SK-N-SH treated with all-trans-retinoic acid at 6 μM for 48 hours (cell line): ENCODE data around the gene TTC28.
A peak's percentile ranks its signal among the peaks of the same experiment; 100 is the strongest.

Experiments used
- ATAC-seq: fragments of 200-7000 bp; cut with Tn5 transposase; 3 replicates; pipeline ENCODE4 v1.9.1; 2020; ENCODE audit warnings: mild to moderate bottlenecking, moderate library complexity
- ARNTL ChIP-seq: fragments of 450-650 bp; formaldehyde crosslinking; IDR thresholded peaks from 2 replicates; pipeline ENCODE4 v1.5.0; 2020; ENCODE audit warnings: low read depth, mild to moderate bottlenecking, moderate library complexity, borderline replicate concordance
- BACH2 ChIP-seq: fragments of 250-450 bp; sonication (Bioruptor Pico); IDR thresholded peaks from 2 replicates; pipeline ENCODE4 v1.9.0; 2021; ENCODE audit warnings: mild to moderate bottlenecking, borderline replicate concordance
- CREB5 ChIP-seq: fragments of 250-450 bp; sonication (Bioruptor Pico); IDR thresholded peaks from 2 replicates; pipeline ENCODE4 v1.5.1; 2020; ENCODE audit warnings: low read depth, mild to moderate bottlenecking, moderate library complexity
- CSDC2 ChIP-seq: fragments of 250-450 bp; sonication (Bioruptor Pico); IDR thresholded peaks from 2 replicates; pipeline ENCODE4 v1.5.0; 2020; ENCODE audit warnings: mild to moderate bottlenecking, moderate library complexity
- ESRRG ChIP-seq: fragments of 250-450 bp; sonication (Bioruptor Pico); IDR thresholded peaks from 2 replicates; pipeline ENCODE4 v1.6.1; 2021; ENCODE audit warnings: mild to moderate bottlenecking
- GLIS3 ChIP-seq: fragments of 250-450 bp; sonication (Bioruptor Pico); IDR thresholded peaks from 2 replicates; pipeline ENCODE4 v1.5.0; 2020; ENCODE audit warnings: mild to moderate bottlenecking, moderate library complexity
- ISL1 ChIP-seq: fragments of 250-450 bp; sonication (Bioruptor Pico); IDR thresholded peaks from 2 replicates; pipeline ENCODE4 v2.1.2; 2022; ENCODE audit warnings: mild to moderate bottlenecking, moderate library complexity
- OSR1 ChIP-seq: fragments of 250-450 bp; sonication (Bioruptor Pico); IDR thresholded peaks from 2 replicates; pipeline ENCODE4 v1.8.0; 2022; ENCODE audit warnings: moderate library complexity, mild to moderate bottlenecking, inconsistent platforms
- PATZ1 ChIP-seq: fragments of 250-450 bp; sonication (Bioruptor Pico); IDR thresholded peaks from 2 replicates; pipeline ENCODE4 v1.8.0; 2020; ENCODE audit warnings: mild to moderate bottlenecking, moderate library complexity, borderline replicate concordance
- PPARA ChIP-seq: fragments of 250-450 bp; sonication (Bioruptor Pico); IDR thresholded peaks from 2 replicates; pipeline ENCODE4 v1.5.0; 2020; ENCODE audit warnings: mild to moderate bottlenecking, borderline replicate concordance
- RARB ChIP-seq: fragments of 250-450 bp; sonication (Bioruptor Pico); IDR thresholded peaks from 2 replicates; pipeline ENCODE4 v1.8.0; 2021; ENCODE audit warnings: mild to moderate bottlenecking, moderate library complexity
- SNAI2 ChIP-seq: fragments of 250-450 bp; sonication (Bioruptor Pico); IDR thresholded peaks from 2 replicates; pipeline ENCODE4 v1.5.0; 2020; ENCODE audit warnings: mild to moderate bottlenecking, moderate library complexity
- TOX ChIP-seq: fragments of 250-450 bp; sonication (Bioruptor Pico); IDR thresholded peaks from 2 replicates; pipeline ENCODE4 v1.8.0; 2021; ENCODE audit warnings: mild to moderate bottlenecking, moderate library complexity, borderline replicate concordance
- ZC3H10 ChIP-seq: fragments of 250-450 bp; sonication (Bioruptor Pico); IDR thresholded peaks from 2 replicates; pipeline ENCODE4 v1.5.1; 2021; ENCODE audit warnings: mild to moderate bottlenecking, moderate library complexity
- ZFP3 ChIP-seq: fragments of 250-450 bp; sonication (Bioruptor Pico); IDR thresholded peaks from 2 replicates; pipeline ENCODE4 v1.5.0; 2020; ENCODE audit warnings: mild to moderate bottlenecking, moderate library complexity
- ZFP30 ChIP-seq: fragments of 450-650 bp; formaldehyde crosslinking; IDR thresholded peaks from 2 replicates; pipeline ENCODE4 v1.5.0; 2022; ENCODE audit warnings: mild to moderate bottlenecking, moderate library complexity
- ZNF565 ChIP-seq: fragments of 450-650 bp; formaldehyde crosslinking; conservative IDR thresholded peaks from 2 replicates; pipeline ENCODE4 v1.5.0; 2020; ENCODE audit warnings: low read depth, mild to moderate bottlenecking, moderate library complexity
- ZNF70 ChIP-seq: fragments of 450-650 bp; formaldehyde crosslinking; IDR thresholded peaks from 2 replicates; pipeline ENCODE4 v1.5.0; 2020; ENCODE audit warnings: mild to moderate bottlenecking, moderate library complexity
- ZNF8 ChIP-seq: fragments of 450-650 bp; formaldehyde crosslinking; IDR thresholded peaks from 2 replicates; pipeline ENCODE4 v1.5.0; 2020; ENCODE audit warnings: mild to moderate bottlenecking, moderate library complexity
- TF ChIP-seq, protein P1 (sequence below): fragments of 250-450 bp; sonication (Bioruptor Pico); IDR thresholded peaks from 2 replicates; pipeline ENCODE4 v1.5.0; 2020; ENCODE audit warnings: mild to moderate bottlenecking, moderate library complexity
- TF ChIP-seq, protein P2 (sequence below): fragments of 250-450 bp; sonication (Bioruptor Pico); IDR thresholded peaks from 2 replicates; pipeline ENCODE4 v1.5.1; 2021; ENCODE audit warnings: mild to moderate bottlenecking, moderate library complexity

The TTC28 gene

GRCh38 chr22:28411125-28411524 is 268.5 kb downstream of the TTC28 start:
- peak; percentile 28; the same call in 1 of the 3 replicates for ATAC-seq

DNA sequence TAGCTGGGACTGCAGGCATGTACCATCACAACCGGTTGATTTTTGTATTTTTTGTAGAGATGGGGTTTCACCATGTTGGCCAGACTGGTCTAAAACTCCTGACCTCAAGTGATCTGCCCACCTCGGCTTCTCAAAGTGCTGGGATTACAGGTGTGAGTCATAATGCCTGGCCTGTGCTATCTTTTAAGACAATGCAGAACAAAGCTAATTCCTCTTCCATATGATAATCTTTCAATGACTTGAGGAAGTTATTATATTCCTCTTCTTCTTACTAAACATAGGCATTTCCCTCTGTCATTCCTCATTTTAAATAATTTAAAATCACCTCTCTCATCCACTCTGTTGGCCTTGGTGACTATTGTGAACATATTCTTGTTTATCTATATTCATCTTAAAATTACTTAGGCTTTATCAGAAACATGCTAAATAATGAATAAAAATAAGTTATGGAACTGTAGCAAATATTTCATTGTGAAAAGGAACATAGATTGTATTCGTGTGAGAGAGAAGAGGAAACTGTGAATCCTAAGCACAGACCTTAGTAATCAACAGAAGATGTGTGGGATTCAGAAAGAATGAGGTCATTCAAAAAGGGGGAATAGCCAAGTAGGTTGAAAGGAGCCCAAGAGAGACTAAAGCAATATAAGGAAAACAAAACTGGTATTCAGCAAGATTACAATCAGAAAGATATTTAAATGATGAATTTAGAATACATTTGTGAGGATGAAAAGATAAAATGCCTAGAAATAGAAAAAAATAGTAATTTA is 269.4 kb downstream of the TTC28 start:
- peak; percentile 82 for ATAC-seq
- TF ChIP-seq ZFP3 = no peak
- no peak for TF ChIP-seq ESRRG (CRISPR knock-in tag)
- 0 out of 2 replicates have a peak, but pooled peaks have one; percentile 11 for TF ChIP-seq ISL1 (CRISPR knock-in tag)
- no peak for TF ChIP-seq CREB5 (CRISPR knock-in tag)

More at GRCh38 chr22:28411125-28411524, 268.5 kb downstream of the TTC28 start:
- TF ChIP-seq ZNF565 (CRISPR knock-in tag) (no peak), CSDC2 (CRISPR knock-in tag) (no peak), ZNF70 (CRISPR knock-in tag) (no peak), OSR1 (CRISPR knock-in tag) (no peak), ISL1 (CRISPR knock-in tag) (no peak), ZNF8 (CRISPR knock-in tag) (no peak), ARNTL (CRISPR knock-in tag) (no peak), ZFP30 (CRISPR knock-in tag) (no peak), SNAI2 (CRISPR knock-in tag) (no peak), PPARA (CRISPR knock-in tag) (no peak), ZC3H10 (CRISPR knock-in tag) (no peak), RARB (CRISPR knock-in tag) (no peak), BACH2 (no peak), ESRRG (CRISPR knock-in tag) (no peak), ZFP3 (no peak)
- TF ChIP-seq, protein P1, sequence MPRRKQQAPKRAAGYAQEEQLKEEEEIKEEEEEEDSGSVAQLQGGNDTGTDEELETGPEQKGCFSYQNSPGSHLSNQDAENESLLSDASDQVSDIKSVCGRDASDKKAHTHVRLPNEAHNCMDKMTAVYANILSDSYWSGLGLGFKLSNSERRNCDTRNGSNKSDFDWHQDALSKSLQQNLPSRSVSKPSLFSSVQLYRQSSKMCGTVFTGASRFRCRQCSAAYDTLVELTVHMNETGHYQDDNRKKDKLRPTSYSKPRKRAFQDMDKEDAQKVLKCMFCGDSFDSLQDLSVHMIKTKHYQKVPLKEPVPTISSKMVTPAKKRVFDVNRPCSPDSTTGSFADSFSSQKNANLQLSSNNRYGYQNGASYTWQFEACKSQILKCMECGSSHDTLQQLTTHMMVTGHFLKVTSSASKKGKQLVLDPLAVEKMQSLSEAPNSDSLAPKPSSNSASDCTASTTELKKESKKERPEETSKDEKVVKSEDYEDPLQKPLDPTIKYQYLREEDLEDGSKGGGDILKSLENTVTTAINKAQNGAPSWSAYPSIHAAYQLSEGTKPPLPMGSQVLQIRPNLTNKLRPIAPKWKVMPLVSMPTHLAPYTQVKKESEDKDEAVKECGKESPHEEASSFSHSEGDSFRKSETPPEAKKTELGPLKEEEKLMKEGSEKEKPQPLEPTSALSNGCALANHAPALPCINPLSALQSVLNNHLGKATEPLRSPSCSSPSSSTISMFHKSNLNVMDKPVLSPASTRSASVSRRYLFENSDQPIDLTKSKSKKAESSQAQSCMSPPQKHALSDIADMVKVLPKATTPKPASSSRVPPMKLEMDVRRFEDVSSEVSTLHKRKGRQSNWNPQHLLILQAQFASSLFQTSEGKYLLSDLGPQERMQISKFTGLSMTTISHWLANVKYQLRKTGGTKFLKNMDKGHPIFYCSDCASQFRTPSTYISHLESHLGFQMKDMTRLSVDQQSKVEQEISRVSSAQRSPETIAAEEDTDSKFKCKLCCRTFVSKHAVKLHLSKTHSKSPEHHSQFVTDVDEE (CRISPR knock-in tag) = no peak
- TF ChIP-seq, protein P2, sequence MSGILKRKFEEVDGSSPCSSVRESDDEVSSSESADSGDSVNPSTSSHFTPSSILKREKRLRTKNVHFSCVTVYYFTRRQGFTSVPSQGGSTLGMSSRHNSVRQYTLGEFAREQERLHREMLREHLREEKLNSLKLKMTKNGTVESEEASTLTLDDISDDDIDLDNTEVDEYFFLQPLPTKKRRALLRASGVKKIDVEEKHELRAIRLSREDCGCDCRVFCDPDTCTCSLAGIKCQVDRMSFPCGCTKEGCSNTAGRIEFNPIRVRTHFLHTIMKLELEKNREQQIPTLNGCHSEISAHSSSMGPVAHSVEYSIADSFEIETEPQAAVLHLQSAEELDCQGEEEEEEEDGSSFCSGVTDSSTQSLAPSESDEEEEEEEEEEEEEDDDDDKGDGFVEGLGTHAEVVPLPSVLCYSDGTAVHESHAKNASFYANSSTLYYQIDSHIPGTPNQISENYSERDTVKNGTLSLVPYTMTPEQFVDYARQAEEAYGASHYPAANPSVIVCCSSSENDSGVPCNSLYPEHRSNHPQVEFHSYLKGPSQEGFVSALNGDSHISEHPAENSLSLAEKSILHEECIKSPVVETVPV = no peak

DNA sequence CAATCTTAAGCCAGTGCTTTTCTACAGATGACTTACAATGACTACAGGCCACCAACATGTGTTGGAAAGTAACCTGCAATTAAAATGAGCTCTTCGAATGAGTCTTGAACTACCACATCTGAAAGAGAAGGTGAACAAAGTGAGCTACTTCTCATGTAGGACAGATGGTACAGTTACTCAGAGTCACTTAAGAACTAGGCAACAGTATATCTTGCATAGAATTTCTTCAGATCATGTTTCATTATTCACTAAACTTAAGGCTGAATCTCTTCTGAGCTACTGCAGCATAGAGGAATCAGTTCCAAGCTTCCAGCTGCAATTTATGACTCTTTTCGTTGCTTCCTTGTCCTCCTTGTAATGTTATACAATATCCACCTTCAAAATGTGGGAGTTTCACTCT is 270.9 kb downstream of the TTC28 start:
- ATAC-seq = peak; percentile 74
- TF ChIP-seq OSR1 (CRISPR knock-in tag) (no peak), ESRRG (CRISPR knock-in tag) (no peak), ARNTL (CRISPR knock-in tag) (no peak)

DNA sequence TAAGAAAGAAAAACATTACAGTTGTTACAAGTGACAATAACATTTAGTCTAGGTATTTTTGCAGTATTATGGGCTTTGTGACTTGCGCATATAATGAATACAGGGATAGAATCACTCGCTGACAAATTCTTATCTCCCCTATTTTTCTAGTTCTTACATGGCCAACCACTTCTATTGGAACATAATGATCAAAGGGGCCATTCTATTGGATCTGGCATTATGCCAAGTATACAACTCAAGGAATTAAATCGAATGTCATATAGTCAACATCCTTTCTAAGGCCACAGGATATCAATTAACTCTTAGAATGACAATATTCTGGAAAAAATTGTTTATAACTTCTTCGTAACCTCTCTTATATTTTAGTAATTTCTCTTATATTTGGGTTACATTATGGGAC is 272.0 kb downstream of the TTC28 start:
- TF ChIP-seq BACH2 (no peak), RARB (CRISPR knock-in tag) (no peak), ZNF8 (CRISPR knock-in tag) (no peak), CSDC2 (CRISPR knock-in tag) (no peak), GLIS3 (CRISPR knock-in tag) (no peak), ZNF70 (CRISPR knock-in tag) (no peak), ESRRG (CRISPR knock-in tag) (no peak), TOX (CRISPR knock-in tag) (no peak), PATZ1 (CRISPR knock-in tag) (no peak), ARNTL (CRISPR knock-in tag) (no peak), OSR1 (CRISPR knock-in tag) (no peak), ZC3H10 (CRISPR knock-in tag) (no peak), ZNF565 (CRISPR knock-in tag) (no peak), SNAI2 (CRISPR knock-in tag) (no peak), ZFP30 (CRISPR knock-in tag) (no peak), ZFP3 (no peak), ISL1 (CRISPR knock-in tag) (no peak), PPARA (CRISPR knock-in tag) (no peak)
- TF ChIP-seq, protein P2 = no peak
- TF ChIP-seq, protein P1 (CRISPR knock-in tag) = no peak
- no peak for ATAC-seq
